Keratinocyte (primary cell): Measurements from ENCODE around the gene SESTD1.

Experiments
- CTCF ChIP-seq, 3 experiments: IDR thresholded peaks in 1 of 3; conservative IDR thresholded peaks in 1 of 3; optimal IDR thresholded peaks in 1 of 3; 2 replicates in 2 of 3; 3 replicates in 1 of 3; pipeline versions ENCODE3 to v1.5.1; 2011; ENCODE audit warnings: low read length in 3 of 3, mild to moderate bottlenecking in 3 of 3, moderate library complexity in 2 of 3, control low read depth in 1 of 3, inconsistent platforms in 1 of 3; ENCODE audit not compliant: insufficient read depth in 2 of 3; ENCODE audit errors: extremely low read depth in 1 of 3
- EZH2 ChIP-seq: IDR thresholded peaks from one replicate; pipeline ENCODE4 v1.6.1; 2012; ENCODE audit warnings: inconsistent platforms, mild to moderate bottlenecking, low read length, moderate library complexity

DNA sequence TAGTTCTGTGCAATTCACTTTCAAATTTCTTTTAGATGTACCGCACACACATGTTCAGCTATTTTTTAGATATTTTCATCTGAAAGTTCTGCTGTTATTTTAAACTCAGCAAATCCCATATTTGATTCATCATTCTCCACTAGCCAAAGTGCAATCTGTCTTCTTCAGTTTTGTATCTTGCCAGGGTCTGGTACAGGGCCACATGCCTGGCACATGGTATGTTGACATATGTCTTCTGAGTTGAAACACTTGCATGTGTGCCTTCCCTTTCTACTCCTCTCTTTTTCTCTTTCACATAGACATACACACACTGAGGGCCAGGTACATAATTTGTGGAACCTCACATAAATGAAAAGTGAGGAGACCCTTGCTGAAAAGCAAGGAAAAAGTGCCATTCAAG is 25.7 kb upstream of the SESTD1 start:
- TF ChIP-seq CTCF (optimal IDR thresholded peaks at IDR 0.05 in 1 of 3, IDR thresholded peaks at IDR 0.05 in 1 of 3, conservative IDR thresholded peaks at IDR 0.05 in 1 of 3; ENCODE audit: extremely low read depth in 1 of 3, insufficient read depth in 2 of 3, low read length in 3 of 3) (no peak), EZH2 (no peak)
